Measurements from ENCODE around the gene PKD2L1.

DNA sequence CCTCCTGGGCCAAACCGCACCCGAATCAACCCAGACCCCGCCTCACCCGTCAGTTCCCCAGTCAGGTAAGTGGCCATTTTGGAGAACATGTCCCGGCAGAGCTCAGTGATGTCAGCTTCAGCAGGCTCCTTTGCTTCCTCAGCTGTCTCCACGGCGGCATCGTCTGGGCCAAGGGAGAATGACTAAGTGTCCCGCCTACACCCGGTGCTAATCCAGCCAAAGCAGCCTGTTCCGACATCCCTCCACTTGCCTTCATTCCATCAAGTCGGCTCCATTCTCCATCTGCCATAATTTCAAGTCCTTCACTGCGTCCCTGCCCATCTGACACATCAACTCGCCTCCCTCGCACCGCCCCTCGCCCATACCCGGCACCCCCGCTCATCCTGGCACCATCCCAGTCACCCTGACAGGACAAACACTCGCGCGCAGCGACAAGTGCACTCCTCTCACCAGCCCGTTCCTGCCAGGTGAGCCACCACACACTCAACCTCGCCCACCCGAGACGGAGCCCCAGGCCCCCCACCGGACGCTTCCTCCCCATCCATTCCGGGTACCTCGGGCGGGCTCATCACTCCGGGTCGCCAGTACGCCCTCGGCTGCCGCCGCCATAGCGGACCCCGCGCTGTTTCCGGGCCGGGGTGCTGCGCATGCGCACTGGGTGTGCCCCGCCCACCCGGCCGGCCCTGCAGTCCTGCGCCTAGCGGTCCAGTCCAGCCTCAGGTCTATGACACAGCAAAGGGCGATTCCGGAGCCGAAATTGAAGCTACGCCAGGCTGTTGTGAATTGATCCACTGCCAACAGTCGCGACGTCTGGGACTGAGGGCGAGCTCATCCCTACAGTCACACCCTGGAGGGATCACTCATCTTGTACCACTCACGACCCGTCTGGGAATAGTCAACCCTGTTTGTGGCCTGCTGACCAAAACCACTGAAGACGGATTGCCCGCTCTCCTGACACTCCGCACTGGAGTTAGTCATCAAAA lies 43.7 kb downstream of the PKD2L1 start, which contains the start of gene BLOC1S2:
- no peak for TF ChIP-seq FOXM1 (IDR thresholded peaks at IDR 0.05; ENCODE audit: low read depth, low read length)
- peak; percentile 94; the same call in 1 of the 2 replicates for TF ChIP-seq TAF1 (IDR thresholded peaks at IDR 0.05; ENCODE audit: borderline replicate concordance, low read depth, low read length)
- TF ChIP-seq, protein P1, sequence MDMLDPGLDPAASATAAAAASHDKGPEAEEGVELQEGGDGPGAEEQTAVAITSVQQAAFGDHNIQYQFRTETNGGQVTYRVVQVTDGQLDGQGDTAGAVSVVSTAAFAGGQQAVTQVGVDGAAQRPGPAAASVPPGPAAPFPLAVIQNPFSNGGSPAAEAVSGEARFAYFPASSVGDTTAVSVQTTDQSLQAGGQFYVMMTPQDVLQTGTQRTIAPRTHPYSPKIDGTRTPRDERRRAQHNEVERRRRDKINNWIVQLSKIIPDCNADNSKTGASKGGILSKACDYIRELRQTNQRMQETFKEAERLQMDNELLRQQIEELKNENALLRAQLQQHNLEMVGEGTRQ (IDR thresholded peaks at IDR 0.05; ENCODE audit: borderline replicate concordance, low read depth, low read length): no peak
- TF ChIP-seq, protein P2, sequence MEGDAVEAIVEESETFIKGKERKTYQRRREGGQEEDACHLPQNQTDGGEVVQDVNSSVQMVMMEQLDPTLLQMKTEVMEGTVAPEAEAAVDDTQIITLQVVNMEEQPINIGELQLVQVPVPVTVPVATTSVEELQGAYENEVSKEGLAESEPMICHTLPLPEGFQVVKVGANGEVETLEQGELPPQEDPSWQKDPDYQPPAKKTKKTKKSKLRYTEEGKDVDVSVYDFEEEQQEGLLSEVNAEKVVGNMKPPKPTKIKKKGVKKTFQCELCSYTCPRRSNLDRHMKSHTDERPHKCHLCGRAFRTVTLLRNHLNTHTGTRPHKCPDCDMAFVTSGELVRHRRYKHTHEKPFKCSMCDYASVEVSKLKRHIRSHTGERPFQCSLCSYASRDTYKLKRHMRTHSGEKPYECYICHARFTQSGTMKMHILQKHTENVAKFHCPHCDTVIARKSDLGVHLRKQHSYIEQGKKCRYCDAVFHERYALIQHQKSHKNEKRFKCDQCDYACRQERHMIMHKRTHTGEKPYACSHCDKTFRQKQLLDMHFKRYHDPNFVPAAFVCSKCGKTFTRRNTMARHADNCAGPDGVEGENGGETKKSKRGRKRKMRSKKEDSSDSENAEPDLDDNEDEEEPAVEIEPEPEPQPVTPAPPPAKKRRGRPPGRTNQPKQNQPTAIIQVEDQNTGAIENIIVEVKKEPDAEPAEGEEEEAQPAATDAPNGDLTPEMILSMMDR (IDR thresholded peaks at IDR 0.05 in 2 of 3, conservative IDR thresholded peaks at IDR 0.05 in 1 of 3; ENCODE audit: control insufficient read depth in 2 of 3, extremely low read depth in 1 of 3, insufficient read depth in 1 of 3, low read depth in 3 of 3, low read length in 3 of 3): 0 out of 6 replicates have a peak, but pooled peaks of 1 of the 3 experiments have one; percentile 4
- no peak for TF ChIP-seq SREBF2 (IDR thresholded peaks at IDR 0.05; ENCODE audit: low read length)
- no peak for TF ChIP-seq RAD21 (IDR thresholded peaks at IDR 0.05; ENCODE audit: insufficient read depth, low read depth, low read length)
- TF ChIP-seq, protein P3, sequence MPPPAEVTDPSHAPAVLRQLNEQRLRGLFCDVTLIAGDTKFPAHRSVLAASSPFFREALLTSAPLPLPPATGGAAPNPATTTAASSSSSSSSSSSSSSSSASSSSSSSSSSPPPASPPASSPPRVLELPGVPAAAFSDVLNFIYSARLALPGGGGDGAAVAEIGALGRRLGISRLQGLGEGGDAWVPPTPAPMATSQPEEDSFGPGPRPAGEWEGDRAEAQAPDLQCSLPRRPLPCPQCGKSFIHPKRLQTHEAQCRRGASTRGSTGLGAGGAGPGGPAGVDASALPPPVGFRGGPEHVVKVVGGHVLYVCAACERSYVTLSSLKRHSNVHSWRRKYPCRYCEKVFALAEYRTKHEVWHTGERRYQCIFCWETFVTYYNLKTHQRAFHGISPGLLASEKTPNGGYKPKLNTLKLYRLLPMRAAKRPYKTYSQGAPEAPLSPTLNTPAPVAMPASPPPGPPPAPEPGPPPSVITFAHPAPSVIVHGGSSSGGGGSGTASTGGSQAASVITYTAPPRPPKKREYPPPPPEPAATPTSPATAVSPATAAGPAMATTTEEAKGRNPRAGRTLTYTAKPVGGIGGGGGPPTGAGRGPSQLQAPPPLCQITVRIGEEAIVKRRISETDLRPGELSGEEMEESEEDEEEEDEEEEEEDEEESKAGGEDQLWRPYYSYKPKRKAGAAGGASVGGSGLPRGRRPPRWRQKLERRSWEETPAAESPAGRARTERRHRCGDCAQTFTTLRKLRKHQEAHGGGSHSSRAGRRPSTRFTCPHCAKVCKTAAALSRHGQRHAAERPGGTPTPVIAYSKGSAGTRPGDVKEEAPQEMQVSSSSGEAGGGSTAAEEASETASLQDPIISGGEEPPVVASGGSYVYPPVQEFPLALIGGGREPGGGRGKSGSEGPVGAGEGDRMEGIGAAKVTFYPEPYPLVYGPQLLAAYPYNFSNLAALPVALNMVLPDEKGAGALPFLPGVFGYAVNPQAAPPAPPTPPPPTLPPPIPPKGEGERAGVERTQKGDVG (CRISPR knock-in tag; IDR thresholded peaks at IDR 0.05): no peak
- no peak for TF ChIP-seq ZZZ3 (IDR thresholded peaks at IDR 0.05; ENCODE audit: control insufficient read depth, insufficient read length, low read depth)
- TF ChIP-seq BACH1 (IDR thresholded peaks at IDR 0.05; ENCODE audit: borderline replicate concordance): no peak; the same call in 1 of the 2 replicates
- TF ChIP-seq, protein P4, sequence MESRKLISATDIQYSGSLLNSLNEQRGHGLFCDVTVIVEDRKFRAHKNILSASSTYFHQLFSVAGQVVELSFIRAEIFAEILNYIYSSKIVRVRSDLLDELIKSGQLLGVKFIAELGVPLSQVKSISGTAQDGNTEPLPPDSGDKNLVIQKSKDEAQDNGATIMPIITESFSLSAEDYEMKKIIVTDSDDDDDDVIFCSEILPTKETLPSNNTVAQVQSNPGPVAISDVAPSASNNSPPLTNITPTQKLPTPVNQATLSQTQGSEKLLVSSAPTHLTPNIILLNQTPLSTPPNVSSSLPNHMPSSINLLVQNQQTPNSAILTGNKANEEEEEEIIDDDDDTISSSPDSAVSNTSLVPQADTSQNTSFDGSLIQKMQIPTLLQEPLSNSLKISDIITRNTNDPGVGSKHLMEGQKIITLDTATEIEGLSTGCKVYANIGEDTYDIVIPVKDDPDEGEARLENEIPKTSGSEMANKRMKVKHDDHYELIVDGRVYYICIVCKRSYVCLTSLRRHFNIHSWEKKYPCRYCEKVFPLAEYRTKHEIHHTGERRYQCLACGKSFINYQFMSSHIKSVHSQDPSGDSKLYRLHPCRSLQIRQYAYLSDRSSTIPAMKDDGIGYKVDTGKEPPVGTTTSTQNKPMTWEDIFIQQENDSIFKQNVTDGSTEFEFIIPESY (IDR thresholded peaks at IDR 0.05): no peak
- TF ChIP-seq EZH2 (IDR thresholded peaks at IDR 0.05; ENCODE audit: borderline replicate concordance, control insufficient read depth, low read depth, low read length): no peak
- no peak for TF ChIP-seq GABPA (IDR thresholded peaks at IDR 0.05; ENCODE audit: low read depth)
